Nephron (organoid): ENCODE measurements around the gene SMCHD1.

Experiments used
- H3K27ac Mint-ChIP-seq, 3 experiments: 2 replicates each; pipeline ENCODE4 v1.8.0; 2020; ENCODE audit warnings: mixed read lengths in 3 of 3, mild to moderate bottlenecking in 2 of 3, moderate library complexity in 1 of 3
- H3K27me3 Mint-ChIP-seq: 2 replicates; pipeline ENCODE4 v1.8.0; 2021; ENCODE audit warnings: low read depth, mild to moderate bottlenecking, moderate library complexity, mixed read lengths
- H3K36me3 Mint-ChIP-seq: 2 replicates; pipeline ENCODE4 v1.8.0; 2020; ENCODE audit warnings: low read depth, mixed read lengths
- H3K4me1 Mint-ChIP-seq: 2 replicates; pipeline ENCODE4 v1.8.0; 2020; ENCODE audit warnings: mixed read lengths
- H3K4me3 Mint-ChIP-seq, 3 experiments: 2 replicates each; pipeline ENCODE4 v1.8.0; 2020; ENCODE audit warnings: mild to moderate bottlenecking in 3 of 3, mixed read lengths in 3 of 3, moderate library complexity in 2 of 3
- H3K9me3 Mint-ChIP-seq: 2 replicates; pipeline ENCODE4 v1.8.0; 2020; ENCODE audit warnings: mixed read lengths
- CTCF ChIP-seq, 3 experiments: fragments of 200-600 bp; sonication (generic); IDR thresholded peaks; one replicate each; pipeline ENCODE4 v1.5.0; 2021; ENCODE audit warnings: antibody characterized with exemption in 3 of 3; ENCODE audit not compliant: unreplicated experiment in 3 of 3

The SMCHD1 gene

DNA sequence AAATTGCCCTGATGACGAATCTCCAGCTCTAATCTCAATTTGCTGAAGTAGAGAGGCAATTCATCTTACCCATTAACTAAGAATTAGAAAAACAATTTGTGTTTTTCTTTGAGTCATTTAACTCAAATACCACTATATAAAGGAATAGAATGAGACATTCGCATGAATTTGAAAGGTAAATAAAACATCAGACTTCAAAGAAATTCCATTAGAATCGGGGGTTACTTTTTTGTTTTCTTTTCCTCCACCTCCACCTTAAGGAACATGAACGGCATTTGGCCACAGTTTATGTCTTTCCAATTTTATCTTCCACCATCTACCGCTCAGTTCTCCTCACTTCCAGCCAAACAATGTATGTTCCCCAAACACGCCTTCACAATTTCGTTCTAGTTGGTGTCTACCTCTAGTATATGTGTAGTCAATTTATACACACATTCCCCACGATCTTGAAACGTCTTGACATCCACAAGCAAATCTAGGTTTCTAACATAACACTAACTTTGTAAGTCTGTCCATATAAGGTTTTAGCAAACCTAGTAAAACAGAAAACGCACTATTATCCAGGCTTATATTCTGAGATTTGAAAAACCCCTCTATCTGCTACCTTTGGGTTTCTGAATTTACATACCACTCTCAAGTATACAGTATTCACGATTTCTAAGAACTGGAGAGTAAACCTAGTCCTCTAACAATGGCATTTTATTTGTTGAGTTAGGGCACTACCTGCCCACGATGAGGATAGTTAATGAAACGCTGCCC is 1.2 kb upstream of the SMCHD1 start:
- no peaks in the 10 kb centered on the region for H3K9me3 Mint-ChIP-seq
- H3K36me3 Mint-ChIP-seq: peaks cover 3% of the 10 kb centered on the region
- no peak for TF ChIP-seq CTCF (IDR thresholded peaks at IDR 0.05; ENCODE audit: unreplicated experiment in 3 of 3)
- H3K27ac Mint-ChIP-seq: peak overlapping the region; percentile 13 to 95 (median 69)
- peaks cover 24% of the 10 kb centered on the region for H3K4me1 Mint-ChIP-seq
- H3K27me3 Mint-ChIP-seq: peaks cover 7% of the 10 kb centered on the region
- H3K4me3 Mint-ChIP-seq: peak overlapping the region; percentile 93 to 98 (median 97)

DNA sequence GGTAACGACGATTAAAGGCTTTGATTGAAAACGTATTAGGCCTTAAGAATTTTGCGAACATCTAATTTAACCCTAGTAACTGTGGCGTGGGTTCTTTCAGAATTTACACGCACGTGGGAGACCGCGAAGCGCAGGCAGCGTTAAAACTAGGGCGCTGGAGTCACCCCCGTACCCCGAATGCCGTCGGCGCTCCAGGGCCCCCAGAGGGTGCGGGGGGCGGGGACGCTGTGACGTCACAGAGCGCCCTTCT is 673 bp upstream of the SMCHD1 start:
- Mint-ChIP-seq H3K9me3 (no peaks in the 10 kb centered on the region), H3K36me3 (peaks cover 5% of the 10 kb centered on the region), H3K27ac (peak overlapping the region; percentile 13 to 95 (median 69)), H3K4me3 (peak overlapping the region; percentile 93 to 98 (median 97)), H3K27me3 (peaks cover 7% of the 10 kb centered on the region), H3K4me1 (peaks cover 24% of the 10 kb centered on the region)
- TF ChIP-seq CTCF (IDR thresholded peaks at IDR 0.05; ENCODE audit: unreplicated experiment in 3 of 3): no peak

GRCh38 chr18:2655954-2656236 is 369 bp downstream of the SMCHD1 start:
- Mint-ChIP-seq H3K4me1 (peaks cover 24% of the 10 kb centered on the region), H3K27me3 (peaks cover 7% of the 10 kb centered on the region), H3K36me3 (peaks cover 8% of the 10 kb centered on the region), H3K4me3 (peak overlapping the region; percentile 93 to 98 (median 97)), H3K27ac (peak overlapping the region; percentile 87 to 95 (median 94)), H3K9me3 (no peaks in the 10 kb centered on the region)
- TF ChIP-seq CTCF (IDR thresholded peaks at IDR 0.05; ENCODE audit: unreplicated experiment in 3 of 3): peak in 1 of 3 experiments; percentile 16

DNA sequence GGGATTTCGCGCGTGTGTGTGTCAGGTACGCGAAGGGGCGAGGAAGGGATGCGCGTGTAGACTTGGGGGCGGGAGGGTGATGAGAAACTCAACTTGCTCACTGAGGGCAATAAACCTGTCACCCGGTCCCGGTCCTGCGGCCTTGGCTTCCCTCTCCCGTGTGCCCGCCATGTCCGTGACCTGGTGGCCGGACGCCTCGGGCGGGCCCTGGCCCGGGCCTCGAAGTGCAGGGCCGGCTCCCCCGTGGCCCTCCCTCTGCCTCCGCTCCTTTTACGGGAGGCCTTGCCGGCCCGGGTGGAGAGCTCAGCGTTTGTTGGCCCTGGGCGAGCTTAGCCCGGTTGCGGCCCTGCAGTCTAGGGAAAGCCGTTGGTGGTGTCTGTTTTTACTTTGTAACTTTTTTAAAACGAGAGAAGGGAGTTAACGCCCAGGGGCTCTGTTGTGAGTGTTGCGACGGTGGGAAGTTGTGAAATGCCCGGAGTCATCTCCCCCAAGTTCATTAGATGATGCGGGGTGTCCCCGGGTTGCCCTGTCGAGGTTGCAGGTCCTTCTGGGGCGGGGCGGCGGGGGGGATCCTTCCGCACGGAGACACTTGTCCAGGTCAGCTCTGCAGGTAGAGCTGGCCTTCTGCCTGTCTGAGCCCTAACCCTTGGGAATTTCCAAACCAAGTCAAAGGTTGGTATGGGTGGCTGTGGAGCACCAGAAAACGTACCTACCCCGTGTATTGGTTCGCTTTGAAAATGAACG is 883 bp downstream of the SMCHD1 start:
- Mint-ChIP-seq H3K4me1 (peaks cover 24% of the 10 kb centered on the region), H3K9me3 (no peaks in the 10 kb centered on the region), H3K36me3 (peaks cover 12% of the 10 kb centered on the region), H3K27me3 (peaks cover 7% of the 10 kb centered on the region), H3K27ac (peak overlapping the region; percentile 87 to 95 (median 94)), H3K4me3 (peak overlapping the region; percentile 93 to 98 (median 97))
- TF ChIP-seq CTCF (IDR thresholded peaks at IDR 0.05; ENCODE audit: unreplicated experiment in 3 of 3): no peak

DNA sequence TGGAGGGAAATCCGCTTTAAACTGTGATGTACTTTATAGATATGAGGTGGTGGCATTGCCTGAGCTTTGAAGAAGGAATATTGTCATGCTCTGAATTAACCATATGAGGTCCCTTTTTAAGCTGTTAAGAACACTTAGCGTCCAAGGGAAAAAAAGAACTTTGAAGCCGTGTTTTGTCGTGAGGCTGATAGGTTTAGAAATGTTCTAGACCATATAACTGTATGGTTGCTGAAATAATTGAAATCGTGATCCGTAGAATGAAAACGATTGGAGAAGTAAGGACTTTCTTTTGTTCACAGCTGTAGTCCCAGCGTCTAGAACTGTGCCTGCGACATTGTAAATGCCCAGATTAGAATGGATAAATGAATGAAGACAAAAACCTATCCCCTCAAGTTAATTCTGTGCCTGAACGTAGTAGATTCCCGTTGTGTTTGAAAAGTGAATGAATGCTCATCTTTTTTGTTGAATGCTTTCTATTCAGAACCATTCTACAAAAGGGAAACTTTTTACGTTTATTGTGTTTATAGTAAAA is 1.5 kb downstream of the SMCHD1 start:
- peaks cover 14% of the 10 kb centered on the region for H3K36me3 Mint-ChIP-seq
- TF ChIP-seq CTCF (IDR thresholded peaks at IDR 0.05; ENCODE audit: unreplicated experiment in 3 of 3): no peak
- H3K27me3 Mint-ChIP-seq: peaks cover 7% of the 10 kb centered on the region
- peak overlapping the region; percentile 87 to 95 (median 94) for H3K27ac Mint-ChIP-seq
- H3K4me3 Mint-ChIP-seq: peak overlapping the region; percentile 93 to 98 (median 97)
- no peaks in the 10 kb centered on the region for H3K9me3 Mint-ChIP-seq
- peaks cover 24% of the 10 kb centered on the region for H3K4me1 Mint-ChIP-seq
